ENCODE measurements around the gene PPP4R4.

- TF ChIP-seq, protein P1, sequence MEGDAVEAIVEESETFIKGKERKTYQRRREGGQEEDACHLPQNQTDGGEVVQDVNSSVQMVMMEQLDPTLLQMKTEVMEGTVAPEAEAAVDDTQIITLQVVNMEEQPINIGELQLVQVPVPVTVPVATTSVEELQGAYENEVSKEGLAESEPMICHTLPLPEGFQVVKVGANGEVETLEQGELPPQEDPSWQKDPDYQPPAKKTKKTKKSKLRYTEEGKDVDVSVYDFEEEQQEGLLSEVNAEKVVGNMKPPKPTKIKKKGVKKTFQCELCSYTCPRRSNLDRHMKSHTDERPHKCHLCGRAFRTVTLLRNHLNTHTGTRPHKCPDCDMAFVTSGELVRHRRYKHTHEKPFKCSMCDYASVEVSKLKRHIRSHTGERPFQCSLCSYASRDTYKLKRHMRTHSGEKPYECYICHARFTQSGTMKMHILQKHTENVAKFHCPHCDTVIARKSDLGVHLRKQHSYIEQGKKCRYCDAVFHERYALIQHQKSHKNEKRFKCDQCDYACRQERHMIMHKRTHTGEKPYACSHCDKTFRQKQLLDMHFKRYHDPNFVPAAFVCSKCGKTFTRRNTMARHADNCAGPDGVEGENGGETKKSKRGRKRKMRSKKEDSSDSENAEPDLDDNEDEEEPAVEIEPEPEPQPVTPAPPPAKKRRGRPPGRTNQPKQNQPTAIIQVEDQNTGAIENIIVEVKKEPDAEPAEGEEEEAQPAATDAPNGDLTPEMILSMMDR (IDR thresholded peaks at IDR 0.05), result no peak
- TF ChIP-seq POLR2A (IDR thresholded peaks at IDR 0.05), result no peak
These were observed 154.1 kb downstream of the PPP4R4 start for GRCh38 chr14:94328196-94328595.

All from lower leg skin (tissue), 3 donors.